Left renal pelvis (tissue), 4 donors: ENCODE data around the gene C20orf202. TPM values are rescaled to one million over a fixed set of nuclear protein-coding genes. Genes with fewer than 3 reads are reported as not detected.
A peak's percentile ranks its signal among the peaks of the same experiment; 100 is the strongest.

Source experiments
- DNase-seq, 4 donors: peaks; one replicate each; pipeline ENCODE4 v3.0.0-alpha.2; 2013; ENCODE audit warnings: low read depth in 4 of 4, low spot score in 3 of 4
- polyA plus RNA-seq, 4 donors: library from polyadenylated mRNA; unstranded; fragments of 120-200 nt; gene quantifications; one replicate each; pipeline ENCODE4 v1.2.1, GENCODE V29; 2013; ENCODE audit not compliant: insufficient read length in 4 of 4

Gene C20orf202
- polyA plus RNA-seq: under 1 TPM; 0.14 to 0.45 (median 0.23) TPM

DNA sequence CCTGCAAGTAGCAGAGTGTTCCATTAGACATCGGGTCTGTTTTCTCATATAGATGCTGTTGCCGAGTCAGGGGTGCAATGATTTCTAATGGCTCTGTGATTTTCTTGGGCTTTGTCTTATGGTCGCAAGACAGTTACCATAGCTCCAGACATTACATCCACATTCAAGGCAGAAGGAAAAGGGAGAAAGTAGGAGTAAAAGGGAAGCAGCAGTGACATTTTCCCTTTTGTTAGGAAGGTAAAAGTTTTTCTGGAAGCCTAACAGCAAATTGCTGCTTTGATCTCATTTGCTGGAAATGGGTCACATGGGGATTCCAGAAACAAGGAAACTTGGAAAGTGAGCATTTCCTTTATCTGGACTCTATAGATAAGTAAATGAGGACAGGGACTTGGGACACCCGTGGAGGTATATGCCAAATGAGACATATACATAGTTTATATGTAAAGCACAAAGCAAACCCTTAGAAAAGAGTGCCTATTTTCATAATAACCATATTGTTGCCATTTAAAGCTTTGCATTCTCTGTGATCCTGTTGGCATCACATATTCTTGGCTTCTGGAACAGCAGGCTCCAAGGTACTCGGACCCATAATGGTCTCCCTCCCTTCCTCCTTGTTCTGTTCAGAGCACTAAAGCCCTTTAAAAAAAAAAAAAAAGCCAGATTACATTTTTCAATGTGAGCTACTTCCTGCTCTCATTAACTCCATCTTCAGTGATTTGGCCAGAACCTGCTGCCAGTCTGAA, at the start of gene C20orf202:
TSS of gene C20orf202 (plus strand) at position 693 of the 743 bp plus-strand sequence. CDS start 132 bp downstream, outside the sequence.
- DNase-seq: no peak

GRCh38 chr20:1154226-1154625, 49.0 kb upstream of the C20orf202 start:
- no peak for DNase-seq

GRCh38 chr20:1154691-1155090, 48.6 kb upstream of the C20orf202 start:
- no peak for DNase-seq

GRCh38 chr20:1155342-1155741, 47.9 kb upstream of the C20orf202 start:
- DNase-seq: no peak

DNA sequence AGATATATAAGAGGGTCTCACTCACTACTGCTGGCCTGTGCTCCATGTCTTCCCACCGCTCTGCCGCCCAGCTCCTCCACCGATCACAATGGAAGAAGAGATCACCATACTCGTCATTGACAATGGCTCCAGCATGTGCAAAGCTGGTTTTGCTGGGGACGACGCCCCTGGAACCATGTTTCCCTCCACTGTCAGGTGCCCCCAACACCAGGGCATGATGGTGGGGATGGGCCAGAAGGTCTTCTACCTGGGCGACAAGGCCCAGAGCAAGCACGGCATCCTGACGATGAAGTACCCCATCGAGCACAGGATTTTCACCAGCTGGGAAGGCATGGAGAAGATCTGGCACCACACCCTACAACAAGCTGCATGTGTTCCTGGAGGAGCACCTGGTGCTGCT, 42.8 kb upstream of the C20orf202 start:
- no peak for DNase-seq

DNA sequence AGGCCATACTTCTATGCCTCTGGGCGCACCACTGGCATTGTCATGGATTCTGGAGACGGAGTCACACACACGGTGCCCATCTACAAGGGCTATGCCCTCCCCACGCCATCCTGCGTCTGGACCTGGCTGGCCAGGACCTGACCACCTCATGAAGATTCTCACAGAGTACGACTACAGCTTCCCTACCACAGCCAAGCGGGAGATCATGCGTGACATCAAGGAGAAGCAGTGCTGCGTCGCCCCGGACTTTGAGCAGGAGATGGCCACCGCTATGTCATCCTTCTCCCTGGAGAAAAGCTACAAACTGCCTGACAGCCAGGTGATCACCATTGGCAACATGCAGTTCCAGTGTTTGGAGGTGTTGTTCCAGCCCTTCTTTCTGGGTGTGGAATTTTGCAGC, 42.3 kb upstream of the C20orf202 start:
- DNase-seq: no peak

- no peak for DNase-seq
Observed at GRCh38 chr20:1163105-1163504, 40.1 kb upstream of the C20orf202 start.

GRCh38 chr20:1163653-1164052, 39.6 kb upstream of the C20orf202 start:
- DNase-seq: no peak

GRCh38 chr20:1164871-1165270, 38.4 kb upstream of the C20orf202 start:
- DNase-seq: no peak

DNA sequence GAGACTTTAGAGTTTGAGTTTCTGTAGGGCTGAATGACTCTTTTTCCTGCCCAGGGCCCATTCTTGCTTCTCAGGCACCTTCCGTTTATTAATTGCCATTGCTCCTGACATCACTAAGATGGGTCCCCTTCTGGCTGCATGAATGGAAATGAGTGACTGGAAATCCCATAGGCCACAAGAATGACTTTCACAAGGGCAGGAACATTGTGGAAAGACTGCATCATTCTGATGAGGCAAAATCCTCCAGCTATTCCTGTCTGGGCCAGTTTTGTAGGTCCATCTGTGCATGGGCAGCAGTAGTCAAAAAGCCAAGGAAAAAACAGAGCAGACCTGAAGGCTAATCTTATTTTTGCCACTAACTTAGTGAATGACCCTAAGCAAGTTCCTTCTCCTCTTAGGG, 37.7 kb upstream of the C20orf202 start:
- no peak for DNase-seq

GRCh38 chr20:1165941-1166340, 37.3 kb upstream of the C20orf202 start:
- DNase-seq: no peak

GRCh38 chr20:1166948-1167720, 36.1 kb upstream of the C20orf202 start:
- DNase-seq: no peak

GRCh38 chr20:1169224-1169623, 34.0 kb upstream of the C20orf202 start:
- DNase-seq: no peak

DNA sequence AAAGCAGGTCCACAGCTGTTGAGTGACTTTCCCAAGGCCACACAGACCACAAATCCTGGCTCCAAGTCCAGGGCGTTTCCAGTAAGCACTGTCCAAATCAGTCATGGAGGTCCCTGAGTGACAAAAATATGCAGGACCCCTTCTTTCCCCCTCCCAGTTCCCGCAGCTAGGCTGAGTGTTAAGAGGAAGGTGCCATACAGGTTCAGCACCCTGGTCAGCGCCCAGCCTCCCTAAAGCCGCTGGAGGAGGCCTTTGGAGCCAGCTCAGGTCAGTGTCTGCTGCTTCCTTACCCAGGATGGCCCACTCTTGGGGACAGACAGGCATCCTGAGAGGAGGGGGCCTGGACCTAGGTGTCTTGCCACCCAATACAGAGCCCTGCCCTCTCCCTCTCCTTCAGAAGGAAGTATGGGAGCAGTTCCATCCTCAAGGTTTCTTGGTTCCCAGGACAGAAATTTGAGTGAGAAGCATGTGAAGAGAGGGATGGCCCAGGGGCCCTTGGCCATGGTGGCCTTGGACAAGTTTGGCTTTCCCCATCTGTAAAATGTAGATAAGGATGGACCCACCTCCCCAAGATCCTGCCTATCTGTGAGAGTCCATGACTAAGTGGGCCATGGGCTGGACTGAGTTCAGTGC, 31.7 kb upstream of the C20orf202 start:
- peak; percentile 16 to 40 (median 28) for DNase-seq

- DNase-seq: no peak
Observed at GRCh38 chr20:1173698-1174097, 29.6 kb upstream of the C20orf202 start.

GRCh38 chr20:1174787-1175186, 28.5 kb upstream of the C20orf202 start:
- DNase-seq: no peak

GRCh38 chr20:1177680-1178079, 25.6 kb upstream of the C20orf202 start:
- DNase-seq: no peak

DNA sequence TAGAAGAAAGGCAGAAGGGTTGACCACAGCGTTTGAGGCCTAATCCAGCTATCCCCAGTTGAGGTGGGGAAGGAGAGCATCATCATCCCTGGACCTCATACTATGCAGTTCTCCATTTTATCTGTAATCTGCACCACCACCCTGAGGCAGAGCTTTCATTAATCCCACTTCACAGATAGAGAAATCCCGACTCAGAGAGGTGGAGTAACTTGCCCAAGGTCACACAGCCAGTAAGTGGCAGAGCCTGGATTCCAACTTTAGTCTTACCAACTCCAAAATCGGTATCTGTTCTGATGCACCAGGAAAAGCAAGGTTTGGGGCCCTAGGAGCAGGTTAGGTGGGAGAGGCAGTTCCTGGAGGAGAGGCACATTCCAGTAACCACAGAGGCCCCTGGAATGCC, 25.2 kb upstream of the C20orf202 start:
- DNase-seq: no peak

DNA sequence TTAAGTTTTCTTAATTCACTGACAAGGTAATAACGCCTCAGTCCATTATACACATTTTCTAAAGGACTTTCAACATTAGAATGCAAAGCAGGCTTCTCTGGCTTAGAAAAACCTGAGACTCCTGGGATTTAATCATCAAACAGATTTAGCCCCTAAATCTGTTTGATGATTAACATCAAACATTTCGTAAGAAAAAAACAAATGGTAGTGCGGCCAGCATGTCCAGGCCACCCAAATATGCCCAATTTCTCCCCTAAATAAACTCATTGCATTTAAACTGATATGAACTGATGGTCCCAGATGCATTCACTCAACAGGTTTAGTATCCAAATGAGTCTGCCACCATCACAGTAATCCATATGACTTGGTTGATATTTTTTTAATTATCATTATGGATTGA, 24.6 kb upstream of the C20orf202 start:
- DNase-seq: no peak

- no peak for DNase-seq
Observed at GRCh38 chr20:1180949-1181348, 22.3 kb upstream of the C20orf202 start.

DNA sequence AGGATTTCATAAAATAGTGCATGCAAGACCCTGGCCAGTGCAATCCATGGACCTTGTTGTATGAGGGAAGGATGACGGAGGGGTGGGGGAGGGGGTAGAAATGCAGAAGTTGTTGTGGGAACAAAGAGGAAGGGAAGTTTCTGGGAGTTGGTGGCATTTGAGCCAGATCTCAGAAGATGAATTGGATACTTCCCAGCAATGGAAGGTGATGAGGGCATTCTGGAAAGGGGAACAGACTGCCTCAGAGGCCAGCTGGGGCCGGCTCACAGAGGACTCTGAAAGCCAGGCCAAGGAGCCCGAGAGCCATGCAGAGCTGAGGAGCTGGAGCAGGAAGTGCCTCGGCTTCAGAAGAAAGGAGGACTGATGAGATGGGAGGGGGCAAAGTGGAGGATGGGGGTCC, 21.1 kb upstream of the C20orf202 start:
- no peak for DNase-seq

DNA sequence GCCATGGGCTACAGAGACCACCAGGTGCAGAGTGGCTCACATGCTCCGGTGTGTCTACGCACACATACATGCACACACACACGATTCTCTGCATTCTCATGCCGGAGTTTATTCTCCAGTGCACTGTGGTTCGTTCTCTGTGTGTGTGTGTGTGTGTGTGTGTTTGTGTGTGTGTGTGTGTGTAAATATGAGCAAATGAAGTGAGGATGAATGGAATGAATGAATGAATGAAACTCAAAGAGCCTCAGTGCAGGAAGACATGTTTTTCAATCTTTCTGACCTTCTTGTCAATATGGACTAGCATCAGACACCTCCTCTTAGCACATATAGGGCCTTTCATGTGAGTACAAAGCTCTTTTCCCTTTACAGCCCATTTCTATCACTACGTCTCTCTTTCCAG, 20.1 kb upstream of the C20orf202 start:
- DNase-seq: no peak
